NCI-H526 treated with DMSO at 0.1 percent for 48 hours (cell line): Measurements from ENCODE around the gene HERC3.

Experiments used
- DNase-seq: peaks from one replicate; lab custom pipeline; 2025; lab: John Stamatoyannopoulos, UW

HERC3 gene

GRCh38 chr4:88591787-88592599 lies at the start of gene HERC3:
Gene HERC3 (plus strand): TSS chr4:88592480. CDS start chr4:88605824, 13,344 bp downstream.
- DNase-seq, result peak; percentile 70

- no peak for DNase-seq
Observed at GRCh38 chr4:88549815-88550214, 42.5 kb upstream of the HERC3 start.

GRCh38 chr4:88567591-88567990 lies 24.7 kb upstream of the HERC3 start:
- no peak for DNase-seq

GRCh38 chr4:88570001-88570400 lies 22.3 kb upstream of the HERC3 start:
- DNase-seq, result no peak

- no peak for DNase-seq
Observed at GRCh38 chr4:88573276-88573980, 18.9 kb upstream of the HERC3 start.

GRCh38 chr4:88573995-88574394 lies 18.3 kb upstream of the HERC3 start:
- no peak for DNase-seq

- no peak for DNase-seq
Observed at GRCh38 chr4:88575186-88575585, 17.1 kb upstream of the HERC3 start.

- DNase-seq, result no peak
Observed at GRCh38 chr4:88582493-88582892, 9.8 kb upstream of the HERC3 start.

GRCh38 chr4:88583631-88584470 lies 8.4 kb upstream of the HERC3 start:
- DNase-seq, result no peak

GRCh38 chr4:88584471-88584900 lies 7.8 kb upstream of the HERC3 start:
- no peak for DNase-seq

- DNase-seq, result no peak
Observed at GRCh38 chr4:88585917-88586316, 6.4 kb upstream of the HERC3 start.

GRCh38 chr4:88587306-88587705 lies 5.0 kb upstream of the HERC3 start:
- no peak for DNase-seq

- peak; percentile 37 for DNase-seq
Observed at GRCh38 chr4:88592600-88593448, 544 bp downstream of the HERC3 start.

GRCh38 chr4:88597970-88598660 lies 5.8 kb downstream of the HERC3 start:
- DNase-seq, result no peak

- no peak for DNase-seq
Observed at GRCh38 chr4:88599298-88599697, 7.0 kb downstream of the HERC3 start.

GRCh38 chr4:88599714-88600113 lies 7.4 kb downstream of the HERC3 start:
- DNase-seq, result no peak

GRCh38 chr4:88600176-88600838 lies 8.0 kb downstream of the HERC3 start:
- DNase-seq, result no peak

- DNase-seq, result no peak
Observed at GRCh38 chr4:88604978-88605678, 12.8 kb downstream of the HERC3 start.

GRCh38 chr4:88605736-88606135 lies 13.5 kb downstream of the HERC3 start:
- DNase-seq, result no peak

GRCh38 chr4:88606832-88607231 lies 14.6 kb downstream of the HERC3 start:
- DNase-seq, result no peak
